GM20000 (cell line): ENCODE results near the gene OSBPL8.
A peak's percentile ranks its signal among the peaks of the same experiment; 100 is the strongest.

Source experiments
- DNase-seq: peaks from one replicate; pipeline ENCODE4 v3.0.0; 2012; ENCODE audit warnings: low spot score
- CTCF ChIP-seq: IDR thresholded peaks from 2 replicates; pipeline ENCODE4 v1.5.1; 2012; ENCODE audit warnings: mild to moderate bottlenecking, control low read depth; ENCODE audit errors: extremely low read depth, missing control alignments

OSBPL8 gene

DNA sequence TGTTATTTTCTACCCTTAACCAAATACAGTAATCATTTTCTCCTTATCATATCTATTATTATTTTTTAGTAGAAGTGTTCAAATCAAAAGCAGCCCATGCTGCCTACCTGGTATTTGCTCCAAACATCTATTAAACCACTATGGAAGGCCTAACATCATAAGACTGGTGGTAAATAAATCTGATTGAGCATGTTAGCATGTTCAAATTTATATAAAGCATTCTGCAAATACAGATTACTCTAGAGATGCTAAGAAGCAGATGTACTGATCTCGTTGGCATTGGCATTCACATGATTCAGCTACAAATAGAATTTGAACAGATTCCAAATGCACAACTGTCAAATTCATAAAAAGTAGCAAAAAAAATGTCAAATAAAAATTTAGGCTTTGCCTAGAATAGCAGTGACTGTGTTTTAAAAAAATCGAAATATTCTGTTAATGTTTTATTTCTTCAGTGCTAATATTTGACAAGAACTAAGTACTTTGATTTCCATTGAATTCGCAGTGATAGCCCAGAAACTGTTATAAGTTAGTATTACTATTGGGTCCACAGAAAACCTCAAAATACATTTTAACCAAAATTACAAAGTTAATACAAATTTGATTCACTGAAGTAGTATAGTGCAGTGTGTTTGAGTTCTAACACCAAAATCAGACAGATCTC, 9.4 kb upstream of the OSBPL8 start:
- TF ChIP-seq CTCF: no peak
- DNase-seq: no peak

GRCh38 chr12:76568130-76568529, 8.6 kb upstream of the OSBPL8 start:
- no peak for DNase-seq
- no peak for TF ChIP-seq CTCF

GRCh38 chr12:76563061-76563460, 3.5 kb upstream of the OSBPL8 start:
- DNase-seq: no peak
- TF ChIP-seq CTCF: no peak

- DNase-seq: no peak
- TF ChIP-seq CTCF: no peak
Measured at GRCh38 chr12:76562130-76562529, 2.6 kb upstream of the OSBPL8 start.

GRCh38 chr12:76560086-76560491, 518 bp upstream of the OSBPL8 start:
- no peak for DNase-seq
- TF ChIP-seq CTCF: no peak

DNA sequence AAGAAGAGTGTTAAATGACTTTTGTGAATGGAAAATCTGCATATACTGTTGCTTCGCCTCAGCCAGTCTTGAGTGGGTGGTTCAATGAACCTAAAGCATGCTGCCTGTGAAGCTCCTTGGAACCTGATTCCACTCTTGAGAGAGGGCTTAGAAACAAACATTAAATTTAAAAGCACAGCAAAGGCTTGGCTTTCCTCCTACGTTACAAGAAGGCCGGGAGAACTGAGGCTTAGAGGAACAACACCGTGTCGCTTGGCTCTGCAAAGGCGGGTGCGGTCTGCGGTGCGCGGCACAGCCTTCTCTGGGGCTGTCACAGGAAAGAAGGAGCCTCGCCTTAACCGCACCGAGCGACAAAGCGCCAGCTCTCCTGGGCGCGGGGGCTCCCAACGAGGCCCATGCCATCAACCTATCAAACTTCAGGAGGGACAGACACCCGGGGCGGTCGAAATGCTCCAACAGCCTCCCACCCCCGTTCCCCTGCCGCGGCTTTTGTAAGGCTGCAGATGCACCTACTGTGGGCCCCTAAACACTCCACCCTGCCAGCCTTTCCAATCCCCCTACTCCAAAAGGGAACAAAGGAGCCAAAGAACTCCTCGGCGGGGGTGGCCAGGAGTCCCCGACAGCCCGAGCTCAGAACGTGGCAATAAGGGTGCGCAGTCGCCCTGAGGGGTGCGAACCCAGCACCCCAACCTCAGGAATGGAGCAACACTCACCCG, 729 bp downstream of the OSBPL8 start:
- DNase-seq: peak; percentile 52
- TF ChIP-seq CTCF: no peak

DNA sequence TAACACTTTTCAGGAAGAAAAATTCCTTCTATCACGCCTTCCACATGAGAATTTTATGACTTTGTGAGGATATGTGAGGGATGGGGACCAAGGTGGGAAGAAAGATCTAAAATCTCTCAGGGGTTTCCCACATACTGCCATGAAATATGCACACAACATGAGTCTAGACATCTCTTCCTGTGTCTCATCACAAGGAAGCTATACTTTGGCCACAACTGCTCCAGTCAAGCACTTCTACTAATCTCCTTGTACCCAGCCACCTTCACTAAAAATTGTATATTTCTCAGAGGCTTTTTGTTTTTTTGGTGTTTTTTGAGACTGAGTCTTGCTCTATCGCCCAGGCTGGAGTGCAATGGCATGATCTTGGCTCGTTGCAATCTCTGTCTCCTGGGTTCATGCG, 3.2 kb downstream of the OSBPL8 start:
- no peak for DNase-seq
- no peak for TF ChIP-seq CTCF
